Retinal pigment epithelial cell (primary cell): Measurements from ENCODE around the gene CFAP20DC.
A peak's percentile ranks its signal among the peaks of the same experiment; 100 is the strongest.

ENCODE experiments used
- DNase-seq: peaks from one replicate; pipeline ENCODE4 v3.0.0-alpha.2; 2010; ENCODE audit warnings: low read depth
- H3K4me3 ChIP-seq: 2 replicates; pipeline ENCODE4 v1.5.1; 2011; ENCODE audit warnings: mild to moderate bottlenecking, low read length, control low read depth, moderate library complexity
- TF ChIP-seq, protein P1 (sequence below): conservative IDR thresholded peaks from 2 replicates; pipeline ENCODE4 v1.5.1; 2011; ENCODE audit warnings: low read depth, low read length, control low read depth, inconsistent platforms

The CFAP20DC gene

DNA sequence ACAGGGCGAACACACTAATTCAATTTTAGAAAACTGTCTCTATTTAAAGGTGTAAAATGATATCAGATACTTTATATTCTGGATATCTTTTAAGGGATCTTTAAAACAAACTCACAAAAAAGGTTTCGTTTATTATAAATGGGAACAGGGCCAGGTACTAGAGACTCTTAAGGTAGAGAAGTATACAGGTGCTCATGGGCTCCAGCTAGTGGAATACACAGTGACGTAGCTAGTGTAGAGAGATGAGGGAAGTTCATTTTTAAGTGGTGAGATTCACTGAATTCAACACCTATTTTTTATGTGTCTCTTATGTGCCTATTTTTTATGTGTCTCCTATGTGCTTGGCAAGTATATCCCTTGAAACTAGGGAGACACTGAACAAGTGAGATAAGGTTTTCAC, 250.6 kb downstream of the CFAP20DC start:
- no peak overlapping the region for H3K4me3 ChIP-seq
- no peak for DNase-seq
- TF ChIP-seq, protein P1, sequence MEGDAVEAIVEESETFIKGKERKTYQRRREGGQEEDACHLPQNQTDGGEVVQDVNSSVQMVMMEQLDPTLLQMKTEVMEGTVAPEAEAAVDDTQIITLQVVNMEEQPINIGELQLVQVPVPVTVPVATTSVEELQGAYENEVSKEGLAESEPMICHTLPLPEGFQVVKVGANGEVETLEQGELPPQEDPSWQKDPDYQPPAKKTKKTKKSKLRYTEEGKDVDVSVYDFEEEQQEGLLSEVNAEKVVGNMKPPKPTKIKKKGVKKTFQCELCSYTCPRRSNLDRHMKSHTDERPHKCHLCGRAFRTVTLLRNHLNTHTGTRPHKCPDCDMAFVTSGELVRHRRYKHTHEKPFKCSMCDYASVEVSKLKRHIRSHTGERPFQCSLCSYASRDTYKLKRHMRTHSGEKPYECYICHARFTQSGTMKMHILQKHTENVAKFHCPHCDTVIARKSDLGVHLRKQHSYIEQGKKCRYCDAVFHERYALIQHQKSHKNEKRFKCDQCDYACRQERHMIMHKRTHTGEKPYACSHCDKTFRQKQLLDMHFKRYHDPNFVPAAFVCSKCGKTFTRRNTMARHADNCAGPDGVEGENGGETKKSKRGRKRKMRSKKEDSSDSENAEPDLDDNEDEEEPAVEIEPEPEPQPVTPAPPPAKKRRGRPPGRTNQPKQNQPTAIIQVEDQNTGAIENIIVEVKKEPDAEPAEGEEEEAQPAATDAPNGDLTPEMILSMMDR: no peak

DNA sequence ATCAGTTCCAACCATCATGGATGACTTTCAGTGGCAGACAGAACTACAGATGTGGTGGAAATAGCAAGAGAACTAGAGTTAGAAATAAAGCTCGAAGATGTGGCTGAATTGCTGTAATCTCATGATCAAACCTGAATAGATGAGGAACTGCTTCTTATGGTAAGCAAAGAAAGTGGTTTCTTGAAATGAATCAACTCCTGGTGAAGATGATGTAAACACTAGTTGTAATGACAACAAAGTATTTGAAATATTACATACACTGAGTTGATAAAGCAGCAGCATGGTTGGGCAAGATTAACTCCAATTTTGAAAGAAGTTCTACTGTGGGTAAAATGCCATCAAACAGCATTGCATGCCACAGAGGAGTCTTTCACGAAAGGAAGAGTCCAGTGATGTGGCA, 251.5 kb downstream of the CFAP20DC start:
- H3K4me3 ChIP-seq: no peak overlapping the region

DNA sequence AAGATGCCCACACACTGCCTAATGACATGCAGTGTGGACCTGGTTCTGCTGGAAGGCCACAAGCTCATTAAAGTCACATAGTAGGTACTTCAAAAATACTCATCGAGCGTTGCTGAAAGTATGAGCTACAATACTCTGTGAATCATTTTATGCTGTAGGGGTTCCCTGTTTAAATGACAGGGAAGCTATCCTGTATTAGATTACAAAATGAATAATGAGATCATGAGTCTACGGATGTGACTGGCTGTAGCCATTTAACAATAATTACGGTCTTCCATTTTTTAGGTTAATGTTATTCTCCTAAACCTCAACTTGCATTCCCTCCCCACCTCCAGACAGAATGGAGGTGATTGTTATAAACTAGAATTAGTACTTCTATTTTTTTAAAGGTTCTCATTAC, 255.1 kb downstream of the CFAP20DC start:
- no peak overlapping the region for H3K4me3 ChIP-seq
- DNase-seq: no peak
- TF ChIP-seq, protein P1: no peak

More for the DNA sequence above, 251.5 kb downstream of the CFAP20DC start:
- no peak for DNase-seq
- TF ChIP-seq, protein P1: no peak

DNA sequence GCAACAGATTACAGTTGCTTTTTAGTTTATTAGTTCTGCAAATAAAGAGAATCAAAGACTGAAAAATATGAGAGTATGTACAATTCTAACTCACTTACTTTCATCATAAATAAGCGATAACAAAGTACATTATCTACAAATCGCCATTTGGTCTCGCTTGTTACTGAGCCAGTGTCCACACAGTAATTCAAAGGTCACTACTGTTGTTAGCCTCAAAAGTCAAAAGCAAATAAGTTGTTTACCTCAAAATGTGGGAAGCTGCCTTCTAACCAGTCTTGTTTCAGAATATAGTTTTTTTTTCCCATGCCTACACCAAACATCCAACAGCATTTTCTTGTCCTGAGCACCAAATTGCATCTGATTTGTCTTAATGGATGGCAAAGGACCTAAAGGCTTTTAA, 255.9 kb downstream of the CFAP20DC start:
- no peak overlapping the region for H3K4me3 ChIP-seq
- TF ChIP-seq, protein P1: no peak
- DNase-seq: no peak

DNA sequence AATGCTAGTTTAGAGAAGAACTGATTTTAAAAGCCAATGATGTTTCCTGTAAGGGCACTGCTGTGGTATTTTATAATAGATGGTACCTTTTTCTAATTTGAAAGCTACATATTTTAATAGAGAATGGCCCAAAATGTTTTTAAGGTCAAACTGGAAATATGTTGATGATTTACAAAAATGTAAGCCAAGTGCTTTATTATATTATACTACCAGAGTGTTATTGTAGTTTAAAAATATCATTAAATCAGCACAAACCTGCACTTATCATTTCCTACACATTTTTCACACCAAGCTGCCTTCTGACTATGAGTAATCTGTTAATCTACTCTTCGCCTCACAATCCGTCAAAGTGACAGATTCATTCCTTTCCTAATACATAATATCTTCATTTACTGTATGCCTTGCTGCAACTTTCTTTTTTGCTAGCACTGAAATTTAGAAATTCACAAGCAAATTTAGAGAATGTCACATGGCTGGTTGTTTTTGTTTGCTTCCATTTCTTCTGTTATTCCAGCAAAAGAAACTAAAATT, 256.8 kb downstream of the CFAP20DC start:
- TF ChIP-seq, protein P1: no peak
- peak; percentile 27 for DNase-seq
- H3K4me3 ChIP-seq: no peak overlapping the region

DNA sequence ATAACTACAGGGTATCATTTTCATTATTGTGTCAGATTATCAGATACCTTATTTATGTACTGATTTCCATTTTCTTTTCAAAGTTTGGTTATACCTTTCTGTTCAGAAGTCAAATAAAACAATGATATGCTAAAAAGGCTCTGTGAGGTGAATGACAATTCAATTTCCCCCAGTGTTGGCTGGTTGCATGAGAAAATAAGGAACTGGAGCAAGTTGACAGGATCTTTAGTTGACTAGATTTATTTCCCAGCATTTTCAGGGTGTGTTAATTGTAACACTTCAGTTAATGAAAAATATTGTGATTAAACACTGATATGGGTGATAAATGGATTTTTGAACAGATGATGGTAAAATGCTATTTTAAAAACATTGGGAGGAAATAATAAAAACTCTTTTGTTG, 260.4 kb downstream of the CFAP20DC start:
- H3K4me3 ChIP-seq: no peak overlapping the region
- TF ChIP-seq, protein P1: no peak

DNA sequence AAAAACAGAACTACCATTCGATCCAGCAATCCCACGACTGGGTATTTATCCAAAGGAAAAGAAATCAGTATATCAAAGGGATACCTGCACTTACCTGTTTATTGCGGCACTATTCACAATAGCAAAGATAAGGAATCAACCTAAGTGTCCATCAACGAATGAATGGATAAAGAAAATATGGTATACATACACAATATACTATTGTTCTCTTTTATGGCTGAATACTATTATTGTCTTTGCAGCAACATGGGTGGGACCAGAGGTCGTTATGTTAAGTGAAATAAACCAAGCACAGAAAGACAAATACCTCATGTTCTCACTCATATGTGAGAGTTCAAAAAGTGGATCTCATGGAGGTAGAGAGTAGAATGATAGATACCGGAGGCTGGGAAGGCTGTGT, 264.9 kb downstream of the CFAP20DC start:
- TF ChIP-seq, protein P1: no peak
- H3K4me3 ChIP-seq: no peak overlapping the region
- no peak for DNase-seq

More for the DNA sequence above, 260.4 kb downstream of the CFAP20DC start:
- no peak for DNase-seq
